ENCODE measurements around the gene RAB7A.
"Not testable (repeated sequence)": the region's sequence is repeated elsewhere in the genome, so short reads cannot be mapped to it uniquely, and the experiment has no call there.

Gene RAB7A

DNA sequence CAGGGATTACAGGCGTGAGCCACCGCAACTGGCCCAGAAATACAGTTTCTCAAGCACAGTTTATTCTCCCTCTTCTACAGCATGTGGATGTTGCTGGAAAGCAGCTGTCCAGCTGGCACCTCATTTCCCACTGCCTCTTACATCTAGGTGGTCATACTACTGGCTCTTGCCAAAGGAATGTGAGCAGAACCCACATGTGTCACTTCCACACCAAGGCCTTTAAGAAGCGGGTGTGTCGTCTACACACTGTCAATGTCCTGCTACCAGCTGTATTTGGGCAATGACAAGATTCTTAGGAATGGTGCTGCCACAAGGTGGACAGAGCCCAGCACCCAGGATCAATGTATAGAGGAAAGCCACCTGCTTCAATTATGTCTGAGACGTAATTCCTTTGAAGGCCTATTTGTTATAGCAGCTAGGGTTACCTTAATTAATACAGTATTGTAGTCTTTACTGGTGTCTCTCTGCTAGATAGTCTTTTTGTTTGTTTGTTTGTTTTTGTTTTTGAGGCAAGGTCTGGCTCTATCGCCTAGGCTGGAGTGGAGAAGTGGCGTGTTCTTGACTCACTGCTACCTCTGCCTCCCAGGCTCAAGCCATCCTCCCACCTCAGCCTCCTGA lies 15.1 kb upstream of the RAB7A start:
- DNase-seq (ENCODE audit: low read depth, low spot score): no peak

DNA sequence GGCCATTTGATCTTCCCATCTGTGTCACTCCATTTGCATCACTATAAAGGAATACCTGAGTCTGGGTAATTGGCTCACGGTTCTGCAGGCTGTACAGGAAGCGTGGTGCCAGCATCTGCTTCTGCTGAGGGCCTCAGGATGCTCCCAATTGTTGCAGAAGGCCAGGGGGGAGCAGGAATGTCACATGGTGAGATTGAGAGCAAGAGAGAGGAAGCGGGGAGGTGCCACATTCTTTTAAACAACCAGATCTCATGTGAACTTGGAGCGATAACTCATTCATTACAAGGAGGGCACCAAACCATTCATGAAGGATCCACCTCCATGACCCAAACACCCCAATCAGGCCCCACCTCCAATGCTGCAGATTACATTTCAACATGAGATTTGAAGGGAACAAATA lies 13.1 kb upstream of the RAB7A start:
- no peak for DNase-seq (ENCODE audit: low read depth, low spot score)

DNA sequence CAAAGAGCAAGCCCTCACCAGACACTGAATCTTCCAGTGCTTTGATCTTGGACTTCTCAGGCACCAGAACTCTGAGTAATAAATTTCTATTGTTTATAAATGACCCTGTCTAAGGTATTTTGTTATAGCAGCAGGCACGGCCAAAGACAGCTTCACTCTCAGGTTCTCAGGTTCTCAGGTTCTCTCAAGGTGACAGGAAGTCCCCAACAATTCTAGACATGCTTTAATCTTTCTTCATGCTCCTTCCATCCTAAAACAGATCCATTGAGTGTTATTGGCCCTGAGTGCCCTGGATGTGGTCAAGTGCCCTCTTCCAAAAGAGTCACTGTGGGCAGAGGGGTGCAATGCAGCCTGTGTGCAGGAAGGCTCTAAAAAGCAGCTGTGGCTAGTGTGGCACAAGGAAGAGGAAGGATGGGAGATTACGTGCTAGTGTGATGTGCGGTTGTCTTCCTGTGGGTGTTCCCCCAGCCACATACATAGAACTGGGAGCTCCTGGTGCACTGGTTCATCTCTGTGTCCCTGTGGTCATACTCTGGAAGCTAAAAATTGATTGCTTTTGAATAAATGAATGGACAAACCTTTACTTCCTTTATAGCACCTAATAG lies 11.0 kb upstream of the RAB7A start:
- no peak for DNase-seq (ENCODE audit: low read depth, low spot score)

DNA sequence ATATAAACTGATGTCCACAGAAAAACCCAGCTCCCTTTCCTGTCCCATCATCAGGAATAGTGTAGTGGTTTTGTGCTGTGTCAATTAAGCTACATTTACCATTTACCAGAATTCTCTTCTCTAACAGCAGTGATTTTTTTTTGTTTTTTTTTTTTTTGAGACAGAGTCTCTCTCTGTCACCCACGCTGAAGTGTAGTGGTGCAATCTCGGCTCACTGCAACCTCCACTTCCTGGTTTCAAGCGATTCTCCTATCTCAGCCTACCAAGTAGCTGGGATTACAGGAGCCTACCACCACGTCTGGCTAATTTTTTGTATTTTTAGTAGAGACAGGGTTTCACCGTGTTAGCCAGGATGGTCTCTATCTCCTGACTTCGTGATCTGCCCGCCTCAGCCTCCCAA lies 7.1 kb upstream of the RAB7A start:
- DNase-seq (ENCODE audit: low read depth, low spot score): not testable (repeated sequence)

DNA sequence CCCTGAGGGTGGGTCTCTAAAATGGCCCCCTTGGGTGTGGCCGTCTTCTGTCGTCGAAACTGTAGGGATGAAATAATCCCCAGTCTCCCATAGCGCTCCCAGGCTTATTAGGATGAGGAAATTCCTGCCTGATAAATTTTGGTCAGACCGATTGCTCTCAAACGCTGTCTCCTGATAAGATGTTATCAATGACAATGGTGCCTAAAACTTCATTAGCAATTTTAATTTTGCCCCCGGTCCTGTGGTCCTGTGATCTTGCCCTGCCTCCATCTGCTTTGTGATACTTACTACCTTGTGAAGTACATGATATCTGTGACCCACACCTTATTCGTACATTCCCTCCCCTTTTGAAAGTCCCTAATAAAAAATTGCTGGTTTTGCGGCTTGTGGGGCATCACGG lies 5.1 kb upstream of the RAB7A start:
- DNase-seq (ENCODE audit: low read depth, low spot score): no peak

DNA sequence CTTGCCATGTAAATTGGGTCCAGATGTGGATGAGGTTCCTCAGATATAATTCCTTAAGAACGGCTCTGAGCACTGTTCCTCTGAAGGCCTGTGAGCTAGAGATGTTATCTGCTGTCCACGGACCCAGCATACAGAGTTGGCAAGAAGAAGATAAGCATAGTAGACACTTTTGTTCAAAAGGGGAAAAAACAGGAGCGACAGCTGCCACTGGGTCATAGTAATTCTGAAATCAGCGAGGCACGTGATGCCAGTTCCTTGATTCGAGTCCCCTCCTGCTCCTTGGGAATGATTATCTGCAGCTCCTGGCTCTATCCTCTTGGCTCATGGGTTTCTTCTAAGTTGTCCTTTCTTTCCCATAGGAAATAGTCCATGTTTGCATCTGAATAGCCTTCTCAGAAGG lies 2.5 kb upstream of the RAB7A start:
- DNase-seq (ENCODE audit: low read depth, low spot score): no peak

DNA sequence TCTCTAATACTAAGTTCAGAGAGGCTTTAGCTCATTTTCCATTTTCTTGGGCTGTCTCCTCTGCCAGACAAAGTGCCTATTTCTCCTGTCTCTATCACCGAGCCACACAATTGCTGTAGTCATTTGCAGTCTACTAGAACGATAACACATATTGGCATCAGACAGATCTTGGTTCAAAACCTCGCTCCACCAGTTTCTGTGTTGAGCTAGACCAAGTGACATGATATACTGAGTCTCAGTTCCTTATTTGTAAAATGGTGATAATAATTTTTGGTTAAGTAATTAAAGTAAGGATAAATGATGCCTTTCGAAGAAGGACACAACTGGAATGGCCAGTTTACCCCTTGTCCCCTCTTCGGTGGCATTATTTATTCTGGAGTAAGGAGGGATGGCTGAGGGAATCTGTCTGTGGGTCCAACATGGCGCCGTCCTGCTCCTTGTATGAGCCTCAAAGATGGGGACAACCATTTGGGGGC lies 398 bp upstream of the RAB7A start:
- DNase-seq (ENCODE audit: low read depth, low spot score): no peak

DNA sequence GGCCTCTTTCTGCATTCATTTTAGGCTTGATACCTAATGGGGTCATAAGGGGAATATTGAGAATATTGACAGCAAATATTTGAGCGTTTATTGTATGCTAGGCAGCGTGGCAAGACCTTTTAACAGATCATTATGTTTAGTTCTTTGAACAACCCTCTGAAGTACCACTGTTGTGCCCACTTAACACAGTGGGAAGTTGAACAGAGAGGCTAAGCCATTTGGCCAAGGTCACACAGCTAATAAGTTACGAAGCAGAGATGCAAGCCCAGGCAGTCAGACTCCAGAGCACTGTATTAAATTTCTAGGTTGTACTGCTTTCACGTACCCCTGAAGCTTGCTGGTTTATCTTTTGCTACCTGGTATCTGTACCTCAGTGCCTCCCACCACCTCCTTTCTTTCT lies 1.1 kb downstream of the RAB7A start:
- no peak for DNase-seq (ENCODE audit: low read depth, low spot score)

DNA sequence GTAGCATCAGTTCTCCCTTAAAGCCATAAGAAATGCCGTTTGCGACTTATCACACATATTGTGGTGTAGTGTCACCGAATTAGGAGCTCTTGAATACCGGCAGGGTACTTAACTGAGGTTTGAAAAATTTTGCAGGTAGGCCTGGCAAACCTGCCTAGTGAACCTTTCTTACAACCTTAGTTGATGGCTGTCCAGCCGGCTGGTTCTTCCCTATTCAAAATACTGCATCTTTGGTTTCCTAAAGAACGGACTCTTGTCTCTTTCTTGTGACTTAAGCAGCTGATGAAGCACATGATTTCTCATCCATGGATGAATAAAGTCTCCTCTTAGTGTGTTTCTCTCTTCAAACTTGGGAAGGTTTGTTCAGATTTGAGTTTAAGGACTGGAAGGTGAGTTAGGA lies 1.5 kb downstream of the RAB7A start:
- no peak for DNase-seq (ENCODE audit: low read depth, low spot score)

DNA sequence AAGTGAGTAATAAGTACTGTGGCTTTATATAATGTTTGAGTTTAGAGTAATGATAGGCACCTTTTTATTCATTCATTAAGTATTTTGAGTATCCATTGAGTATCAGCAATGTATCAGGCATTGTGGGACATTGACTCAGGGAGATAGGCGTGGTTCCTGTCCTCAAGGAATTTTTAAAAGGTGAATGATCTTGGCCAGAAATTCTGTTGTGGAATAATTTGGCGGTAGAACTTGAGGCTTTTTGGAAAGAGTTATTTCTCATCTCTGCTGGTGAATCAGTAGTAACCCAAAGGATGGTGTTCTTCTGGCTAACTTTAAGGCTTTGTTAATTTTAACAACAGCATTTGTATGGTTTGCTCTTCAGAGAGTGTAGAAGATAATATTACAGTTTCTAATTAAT lies 2.0 kb downstream of the RAB7A start:
- DNase-seq (ENCODE audit: low read depth, low spot score): no peak

DNA sequence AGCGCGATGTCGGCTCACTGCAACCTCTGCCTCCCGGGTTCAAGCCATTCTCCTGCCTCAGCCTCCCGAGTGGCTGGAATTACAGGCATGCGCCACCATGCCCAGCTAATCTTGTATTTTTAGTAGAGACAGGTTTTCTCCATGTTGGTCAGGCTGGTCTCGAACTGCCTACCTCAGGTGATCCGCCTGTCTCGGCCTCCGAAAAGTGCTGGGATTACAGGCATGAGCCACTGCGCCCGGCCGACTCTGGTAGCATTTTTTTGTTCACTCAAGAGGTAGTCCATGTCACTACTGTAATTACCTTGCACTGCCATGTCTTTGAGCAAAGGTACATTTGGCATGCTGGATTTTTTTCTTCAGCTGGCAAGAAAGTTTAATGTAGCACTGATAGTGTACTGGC lies 2.5 kb downstream of the RAB7A start:
- DNase-seq (ENCODE audit: low read depth, low spot score): not testable (repeated sequence)

DNA sequence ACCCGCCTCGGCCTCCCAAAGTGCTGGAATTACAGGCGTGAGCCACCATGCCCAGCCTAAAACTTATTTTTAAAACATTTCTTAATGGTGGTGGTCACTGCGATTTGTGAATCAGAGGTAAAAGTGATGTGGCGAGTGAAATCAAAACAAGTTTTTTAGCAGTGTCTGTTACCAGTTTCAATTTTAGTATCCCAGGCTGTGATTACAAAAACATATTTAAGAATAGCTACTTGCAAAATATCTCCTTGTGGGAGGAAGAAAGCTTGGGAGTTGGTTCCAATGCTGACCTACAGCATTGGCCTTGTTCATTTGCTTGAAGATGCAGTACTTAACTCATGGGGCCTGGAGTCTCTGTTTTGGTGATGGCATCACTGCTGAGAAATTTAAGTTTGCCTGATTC lies 4.5 kb downstream of the RAB7A start:
- no peak for DNase-seq (ENCODE audit: low read depth, low spot score)

DNA sequence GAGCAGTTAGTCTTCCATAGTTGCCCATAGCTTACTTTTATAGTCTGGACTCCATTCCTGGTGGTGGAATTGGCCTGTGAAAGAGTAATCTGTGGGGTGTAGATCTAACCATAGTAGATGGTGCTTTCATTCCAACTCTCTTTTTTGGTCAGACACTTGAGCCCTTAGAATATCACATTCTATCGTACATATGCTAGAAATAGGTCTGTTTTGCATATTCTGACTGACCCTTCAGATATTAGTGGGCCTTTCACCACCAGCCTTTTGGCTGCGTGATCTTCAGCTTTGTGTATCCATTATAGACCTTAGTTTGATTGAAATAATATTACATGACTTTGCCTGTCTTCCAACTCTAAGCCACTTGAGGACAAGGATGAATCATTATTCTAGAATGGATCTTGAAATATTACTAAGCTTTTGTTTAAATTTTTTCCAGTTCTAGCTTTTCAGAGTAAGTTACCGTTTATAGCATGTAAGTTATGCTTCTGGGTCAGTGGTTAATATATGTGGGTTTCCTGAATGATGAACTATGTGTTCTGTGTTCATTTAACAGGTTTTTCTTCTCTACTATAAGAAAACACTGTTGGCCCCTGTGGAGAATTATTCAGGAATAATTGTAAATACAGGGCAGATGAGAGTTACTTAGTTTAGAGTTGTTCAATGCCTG lies 8.7 kb downstream of the RAB7A start:
- DNase-seq (ENCODE audit: low read depth, low spot score): no peak

DNA sequence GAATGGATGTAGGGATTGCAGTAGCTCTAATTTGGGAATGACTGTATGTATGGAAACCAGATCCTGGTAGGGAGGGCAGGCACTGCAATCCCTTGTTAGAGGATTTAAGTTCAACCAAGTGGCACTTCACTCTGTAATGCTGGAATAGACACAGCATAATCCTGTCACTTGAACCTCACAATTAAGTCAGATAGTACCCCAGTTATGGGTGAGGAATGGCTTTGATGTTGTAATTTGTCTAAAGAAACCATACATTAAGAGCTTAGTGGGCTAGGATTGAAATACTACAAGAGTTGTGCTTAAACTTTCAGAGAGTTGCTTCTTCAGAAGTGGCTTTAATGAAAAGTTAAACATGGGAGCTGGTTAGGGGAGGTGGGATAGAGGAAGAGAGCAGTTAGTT lies 9.3 kb downstream of the RAB7A start:
- no peak for DNase-seq (ENCODE audit: low read depth, low spot score)

DNA sequence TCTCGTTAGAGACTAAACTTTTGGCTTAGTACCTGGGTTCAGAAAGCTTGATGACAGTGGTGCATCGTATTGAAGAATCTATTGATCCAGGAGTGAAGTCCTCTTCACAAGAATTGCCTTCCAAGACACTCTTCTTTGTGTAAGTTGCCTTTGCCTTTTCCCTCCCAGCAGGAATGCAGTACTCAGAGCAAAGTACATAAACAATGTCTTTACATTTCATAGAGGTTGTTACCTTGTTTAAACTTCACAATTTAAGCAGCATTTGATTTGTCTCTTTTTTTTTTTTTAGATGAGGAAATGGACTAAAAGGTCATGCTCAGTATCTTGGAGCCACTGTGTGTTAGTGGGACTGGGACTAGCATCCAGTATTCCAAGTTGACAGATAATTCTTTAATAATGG lies 9.9 kb downstream of the RAB7A start:
- DNase-seq (ENCODE audit: low read depth, low spot score): no peak

DNA sequence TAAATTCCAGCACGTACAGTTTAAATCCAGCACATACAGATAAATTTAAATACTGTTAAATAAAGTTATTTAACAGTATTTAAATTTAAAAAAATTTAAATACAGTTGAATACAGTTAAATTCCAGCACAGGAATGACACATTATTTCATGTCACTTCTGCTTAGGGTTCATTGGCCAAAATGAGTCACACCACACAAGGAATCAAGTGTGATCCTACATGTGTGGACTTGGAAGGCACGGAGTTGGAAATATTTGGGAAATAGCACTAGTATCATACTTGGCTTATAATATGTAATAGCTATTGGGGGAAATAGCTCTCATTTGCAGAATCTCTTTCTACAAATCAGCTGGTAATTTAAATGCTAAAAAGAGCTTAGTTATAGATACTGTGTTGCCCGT lies 10.6 kb downstream of the RAB7A start:
- no peak for DNase-seq (ENCODE audit: low read depth, low spot score)

DNA sequence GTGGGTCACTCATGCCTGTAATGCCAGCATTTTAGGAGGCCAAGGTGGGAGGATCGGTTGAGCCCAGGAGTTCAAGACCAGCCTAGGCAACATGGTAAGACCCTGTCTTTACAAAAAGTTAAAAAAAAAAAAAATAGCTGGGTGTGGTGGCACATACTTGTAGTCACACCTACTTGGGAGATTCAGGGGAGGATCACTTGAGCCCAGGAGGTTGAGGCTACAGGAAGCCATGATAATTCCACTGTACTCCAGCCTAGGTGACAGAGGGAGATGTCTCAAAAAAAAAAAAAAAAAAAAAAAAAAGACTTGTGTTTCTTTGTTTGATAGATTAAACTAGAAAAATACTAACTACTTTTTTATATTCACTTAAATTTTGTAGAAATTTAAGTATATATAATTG lies 14.6 kb downstream of the RAB7A start:
- DNase-seq (ENCODE audit: low read depth, low spot score): no peak

DNA sequence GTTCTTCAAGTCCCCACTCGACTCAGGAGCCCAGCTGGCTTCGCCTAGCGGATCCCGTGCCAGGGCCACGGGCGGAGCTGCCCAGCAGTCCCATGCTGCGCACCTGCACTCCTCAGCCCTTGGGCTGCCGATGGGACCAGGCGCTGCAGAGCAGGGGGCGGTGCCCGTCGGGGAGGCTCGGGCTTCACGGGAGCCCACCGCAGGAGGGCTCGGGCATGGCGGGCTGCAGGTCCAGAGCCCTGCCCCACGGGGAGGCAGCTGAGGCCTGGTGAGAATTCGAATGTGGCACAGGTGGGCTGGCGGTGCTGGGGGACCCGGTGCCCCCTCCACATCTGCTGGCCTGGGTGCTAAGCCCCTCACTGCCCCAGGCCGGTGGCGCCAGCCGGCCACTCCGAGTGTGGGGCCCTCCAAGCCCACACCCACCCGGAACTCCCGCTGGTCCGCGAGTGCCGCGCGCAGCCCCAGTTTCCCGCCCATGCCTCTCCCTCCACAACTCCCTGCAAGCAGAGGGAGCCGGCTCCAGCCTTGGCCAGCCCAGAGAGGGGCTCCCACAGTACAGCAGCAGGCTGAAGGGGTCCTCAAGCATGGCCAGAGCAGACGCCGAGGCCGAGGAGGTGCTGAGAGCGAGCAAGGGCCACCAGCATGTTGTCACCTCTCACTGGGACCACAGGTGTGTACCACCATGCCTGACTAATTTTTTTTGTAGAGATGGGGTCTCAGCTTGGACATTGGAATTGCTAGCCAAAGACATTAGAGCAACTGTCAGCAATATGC lies 17.0 kb downstream of the RAB7A start:
- no peak for DNase-seq (ENCODE audit: low read depth, low spot score)

DNA sequence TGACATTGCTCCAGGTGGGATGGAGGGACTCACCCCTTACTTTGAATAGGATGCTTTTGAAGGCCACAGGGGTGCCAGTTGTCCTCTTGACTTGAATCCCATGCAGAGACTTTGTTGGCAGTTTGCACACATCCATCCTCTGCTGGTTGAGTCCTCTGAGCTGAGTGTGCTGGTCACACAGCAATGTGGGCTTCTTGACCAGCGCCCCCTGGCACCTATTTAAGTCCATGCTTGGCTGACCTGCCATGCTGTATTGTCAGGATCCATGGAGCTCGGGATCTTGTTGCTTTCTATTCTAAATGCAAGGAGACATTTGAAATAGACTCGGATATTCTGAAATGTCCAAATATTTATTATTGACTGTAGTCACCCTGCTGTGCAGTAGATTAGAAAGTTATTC lies 19.8 kb downstream of the RAB7A start:
- DNase-seq (ENCODE audit: low read depth, low spot score): no peak

DNA sequence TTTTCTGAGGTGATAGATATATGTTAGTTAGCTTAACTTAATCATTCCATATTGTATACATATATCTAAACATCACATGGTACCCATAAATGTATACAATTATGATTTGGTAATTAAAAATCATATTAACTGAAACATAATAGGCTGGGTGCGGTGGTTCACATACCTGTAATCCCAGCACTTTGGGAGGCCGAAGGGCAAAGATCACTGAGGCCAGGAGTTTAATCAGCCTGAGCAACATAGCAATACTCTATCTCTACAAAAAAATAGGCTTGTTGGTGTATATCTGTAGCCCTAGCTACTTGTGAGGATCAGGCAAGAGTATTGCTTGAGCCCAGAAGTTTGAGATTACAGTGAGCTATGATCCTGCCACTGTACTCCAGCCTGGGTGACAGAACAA lies 20.9 kb downstream of the RAB7A start:
- DNase-seq (ENCODE audit: low read depth, low spot score): no peak

DNA sequence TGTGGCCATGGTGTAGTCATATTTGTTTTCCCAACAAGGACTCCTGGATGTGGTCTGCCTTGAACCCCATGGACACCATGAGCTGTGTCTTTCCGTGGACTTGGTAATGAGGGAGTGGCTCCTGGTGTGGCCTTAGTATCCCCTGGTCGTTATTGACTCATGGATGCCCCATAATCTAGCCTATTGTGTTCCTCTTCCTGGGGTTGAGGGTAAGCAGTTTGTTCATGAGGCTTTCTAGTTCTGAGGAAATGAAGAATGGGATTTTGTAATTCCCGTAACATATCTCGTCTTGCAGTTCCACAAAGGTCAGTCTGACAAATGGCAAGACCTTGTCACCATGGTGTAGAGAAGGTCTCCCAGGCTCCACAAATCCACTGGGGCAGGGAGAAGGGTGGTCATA lies 22.6 kb downstream of the RAB7A start:
- no peak for DNase-seq (ENCODE audit: low read depth, low spot score)

DNA sequence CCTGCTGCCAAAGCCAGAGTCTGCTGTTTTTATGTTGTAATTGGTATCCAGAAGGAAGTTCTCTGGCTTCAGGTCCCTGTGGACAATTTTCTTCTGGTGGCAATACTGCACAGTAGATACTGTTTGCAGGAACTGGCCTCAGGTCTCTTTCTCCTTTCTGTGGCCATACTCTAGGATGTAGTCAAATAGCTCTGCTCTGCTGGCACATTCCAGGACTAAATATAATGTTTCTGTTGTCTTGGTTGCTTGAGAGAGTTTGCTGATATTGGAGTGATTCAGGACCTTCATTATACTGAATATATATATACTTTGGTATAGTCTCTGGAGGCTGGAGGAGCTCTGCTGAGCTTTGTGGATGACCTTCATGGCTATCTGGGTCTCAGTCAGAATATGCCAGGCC lies 23.1 kb downstream of the RAB7A start:
- DNase-seq (ENCODE audit: low read depth, low spot score): no peak

DNA sequence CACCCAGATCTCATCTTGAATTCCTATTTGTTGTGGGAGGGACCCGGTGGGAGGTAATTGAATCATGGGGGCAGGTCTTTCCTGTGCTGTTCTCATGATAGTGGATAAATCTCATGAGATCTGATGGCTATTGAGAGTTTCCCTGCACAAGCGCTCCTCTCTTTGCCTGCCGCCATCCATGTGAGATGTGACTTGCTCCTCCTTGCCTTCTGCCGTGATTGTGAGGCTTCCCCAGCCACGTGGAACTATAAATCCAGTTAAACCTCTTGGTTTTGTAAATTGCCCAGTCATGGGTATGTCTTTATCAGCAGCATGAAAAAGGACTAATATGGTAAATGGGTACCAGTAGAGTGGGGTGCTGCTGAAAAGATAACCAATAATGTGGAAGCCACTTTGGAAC lies 23.6 kb downstream of the RAB7A start:
- not testable (repeated sequence) for DNase-seq (ENCODE audit: low read depth, low spot score)
